Measurements from ENCODE around the gene ATE1. TPM values are rescaled to one million over a fixed set of nuclear protein-coding genes. Genes with fewer than 3 reads are reported as not detected.
"Not testable (repeated sequence)": the region's sequence is repeated elsewhere in the genome, so short reads cannot be mapped to it uniquely, and the experiment has no call there.

ATE1 gene
- total RNA-seq, 1 donor from 2014 or later, result 83.1 TPM

DNA sequence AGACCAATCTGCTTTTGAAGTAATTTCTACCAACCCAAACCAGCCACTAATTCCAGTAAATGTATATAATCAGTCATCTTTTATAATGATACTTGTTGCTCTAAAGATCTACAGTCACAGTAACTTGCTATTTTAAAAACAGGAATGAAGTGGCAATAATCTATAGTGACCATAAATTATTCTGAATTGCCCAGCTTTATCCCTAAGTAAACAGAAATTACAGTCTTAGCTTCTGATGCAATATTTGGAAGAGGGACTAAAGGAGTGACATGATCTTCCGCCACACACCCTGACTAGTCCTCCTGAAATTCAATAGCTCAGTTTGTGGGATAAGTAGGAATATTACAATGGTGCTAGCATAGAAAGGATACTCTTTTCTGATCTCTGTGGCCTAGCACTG lies 96.1 kb downstream of the ATE1 start:
- DNase-seq, result no peak

DNA sequence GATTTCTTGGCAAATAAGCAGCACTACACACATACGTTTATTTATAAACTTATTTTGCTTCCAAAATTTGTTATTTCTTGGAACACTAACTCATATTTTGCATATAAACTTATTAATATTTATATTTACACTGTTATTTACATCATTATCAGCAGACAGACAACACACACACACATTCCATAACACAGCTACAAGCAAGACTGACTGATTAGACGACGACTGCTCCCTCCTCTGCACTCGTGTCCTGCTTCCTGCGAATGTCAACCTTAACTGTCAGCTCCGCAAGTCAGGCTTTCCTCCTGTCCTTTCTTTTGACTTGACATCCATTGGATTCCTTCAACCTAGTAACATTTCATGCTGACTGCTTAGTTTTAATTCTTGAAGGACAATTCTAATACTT lies 96.6 kb downstream of the ATE1 start:
- DNase-seq, result no peak

DNA sequence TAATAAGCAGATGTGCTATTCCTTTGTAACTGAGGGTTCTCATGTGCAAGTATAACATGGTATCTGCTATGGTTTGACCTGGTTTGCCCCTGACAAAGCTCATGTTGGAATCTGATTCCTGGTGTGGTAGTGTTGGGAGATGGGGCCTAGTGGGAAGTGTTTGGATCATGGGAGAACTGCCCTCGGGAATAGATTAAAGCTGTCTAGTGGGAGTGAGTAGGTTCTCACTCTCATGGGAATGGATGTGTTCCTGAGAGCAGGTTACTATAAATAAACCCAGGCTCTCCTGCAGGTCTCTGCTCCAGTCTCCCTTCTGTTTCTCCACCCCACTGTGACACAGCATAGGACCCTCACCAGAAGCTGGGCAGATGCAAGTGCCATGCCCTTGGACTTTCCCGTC lies 97.7 kb downstream of the ATE1 start:
- no peak for DNase-seq

GRCh38 chr10:121828045-121828444 lies 99.8 kb downstream of the ATE1 start:
- no peak for DNase-seq

GRCh38 chr10:121826773-121827172 lies 101.1 kb downstream of the ATE1 start:
- not testable (repeated sequence) for DNase-seq

DNA sequence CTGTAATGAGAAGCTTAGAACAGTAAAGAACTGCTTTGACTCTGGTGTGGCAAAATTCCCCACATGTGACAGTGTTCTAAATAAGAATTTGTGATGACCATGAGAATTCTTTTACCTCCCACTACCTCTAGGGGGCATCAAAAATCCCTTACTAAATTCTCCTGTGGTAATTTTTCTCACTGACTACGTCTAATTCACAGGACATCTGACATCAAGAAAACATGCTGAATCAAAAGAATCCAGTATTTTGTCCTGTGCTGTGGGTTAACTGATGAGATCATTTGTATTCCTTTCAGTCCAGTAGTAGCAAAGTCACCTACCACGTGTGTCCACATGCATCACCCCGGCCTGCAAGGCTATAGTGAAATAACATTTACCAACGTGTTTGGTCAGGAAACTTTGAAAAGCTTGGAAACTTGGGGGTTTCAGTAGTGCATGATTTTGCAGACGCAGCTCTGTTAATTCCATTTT lies 103.8 kb downstream of the ATE1 start:
- peak; percentile 54 for DNase-seq

DNA sequence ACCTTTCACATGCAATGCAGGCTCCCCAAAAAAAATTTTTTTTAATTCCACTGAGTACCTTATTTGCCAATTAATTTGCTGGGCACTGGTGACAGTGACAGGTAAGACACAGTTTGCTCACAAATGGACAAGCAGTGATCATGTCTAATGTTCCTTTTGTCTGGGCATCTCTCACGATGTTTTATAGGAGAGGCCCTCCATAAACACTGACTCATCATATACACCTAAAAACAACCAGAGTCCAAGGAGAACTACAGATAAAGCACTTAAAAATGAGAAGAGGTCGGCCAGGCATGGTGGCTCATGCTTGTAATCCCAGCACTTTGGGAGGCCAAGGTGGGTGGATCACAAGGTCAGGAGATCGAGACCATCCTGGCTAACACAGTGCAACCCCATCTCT lies 105.1 kb downstream of the ATE1 start:
- no peak for DNase-seq

DNA sequence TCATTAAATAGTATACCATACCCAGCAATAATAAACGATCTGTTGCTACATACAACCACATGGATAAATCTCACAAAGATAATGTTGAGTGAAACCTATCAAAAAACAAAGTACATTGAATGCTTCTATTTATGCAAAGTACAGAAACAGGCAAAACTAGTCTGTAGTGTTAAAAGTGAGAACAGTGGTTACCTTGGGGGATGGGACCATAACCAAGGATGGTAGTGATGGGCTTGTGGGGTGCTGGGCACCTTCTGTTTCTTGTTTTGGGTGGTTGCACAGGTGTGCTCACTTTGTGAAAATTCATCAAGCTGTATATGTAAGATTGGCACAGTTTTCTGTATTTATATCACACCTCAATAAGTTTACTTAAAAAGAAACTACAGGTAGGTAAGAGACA lies 105.7 kb downstream of the ATE1 start:
- no peak for DNase-seq

GRCh38 chr10:121819049-121819448 lies 108.8 kb downstream of the ATE1 start:
- DNase-seq, result no peak

- DNase-seq, result no peak
These were observed 109.2 kb downstream of the ATE1 start for GRCh38 chr10:121818599-121818998.

DNA sequence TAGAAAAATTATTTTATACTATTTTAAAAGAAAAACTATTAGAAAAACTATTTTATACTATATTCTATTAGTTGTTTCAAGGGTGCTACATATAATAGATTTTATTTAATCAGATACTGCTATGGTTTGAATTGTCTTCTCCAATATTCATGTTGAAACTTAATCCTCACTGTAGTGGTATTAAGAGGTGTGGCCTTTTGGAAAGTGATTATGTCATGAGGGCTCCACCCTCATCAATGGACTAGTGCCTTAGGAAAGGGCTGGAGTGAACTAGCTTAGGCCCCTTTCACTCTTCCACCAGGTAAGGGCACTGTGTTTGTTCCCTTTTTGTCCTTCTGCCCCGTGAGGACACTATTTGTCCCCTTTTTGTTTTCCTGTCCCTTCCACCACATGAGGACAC lies 111.6 kb downstream of the ATE1 start:
- no peak for DNase-seq

GRCh38 chr10:121813857-121814256 lies 114.0 kb downstream of the ATE1 start:
- no peak for DNase-seq

- peak; percentile 18 for DNase-seq
These were observed 114.5 kb downstream of the ATE1 start for GRCh38 chr10:121813211-121813815.

DNA sequence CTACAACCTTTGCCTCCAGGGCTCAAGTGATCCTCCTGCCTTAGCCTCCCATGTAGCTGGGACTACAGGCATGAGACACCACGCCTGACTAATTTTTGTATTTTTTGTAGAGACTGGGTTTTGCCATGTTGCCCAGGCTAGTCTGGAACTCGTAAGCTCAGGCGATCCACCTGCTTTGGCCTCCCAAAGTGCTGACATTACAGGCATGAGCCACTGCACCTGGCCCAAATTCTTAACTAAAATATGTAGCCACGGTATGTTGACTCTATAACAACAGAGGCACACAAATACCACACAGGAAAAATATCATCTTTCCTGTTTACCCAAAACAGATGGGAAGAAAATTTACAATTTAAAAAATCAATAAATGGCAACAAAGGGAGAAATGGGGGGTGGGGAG lies 115.8 kb downstream of the ATE1 start:
- DNase-seq, result no peak

GRCh38 chr10:121811386-121811785 lies 116.4 kb downstream of the ATE1 start:
- peak; percentile 43 for DNase-seq

- DNase-seq, result no peak
These were observed 119.0 kb downstream of the ATE1 start for GRCh38 chr10:121808835-121809234.

- no peak for DNase-seq
These were observed 123.4 kb downstream of the ATE1 start for GRCh38 chr10:121804460-121804859.

DNA sequence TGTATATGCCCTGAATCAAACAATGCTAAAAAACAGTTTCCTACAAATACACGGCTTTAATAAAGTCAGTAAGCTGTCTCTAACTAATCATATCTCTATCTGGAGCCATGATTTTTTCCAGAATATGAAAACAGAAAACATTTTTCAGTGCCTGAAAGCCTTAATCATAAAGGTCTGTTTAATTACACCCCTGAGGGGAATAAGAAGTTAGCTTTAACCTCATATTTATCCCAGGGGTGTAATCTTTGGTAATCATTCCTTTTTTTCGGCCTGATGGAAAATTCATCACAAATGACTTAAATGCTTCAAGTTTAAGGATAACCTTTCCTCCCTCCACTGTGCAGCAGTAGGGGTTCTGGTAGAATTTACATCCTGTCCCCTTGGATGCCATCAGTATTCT lies 124.2 kb downstream of the ATE1 start:
- no peak for DNase-seq

DNA sequence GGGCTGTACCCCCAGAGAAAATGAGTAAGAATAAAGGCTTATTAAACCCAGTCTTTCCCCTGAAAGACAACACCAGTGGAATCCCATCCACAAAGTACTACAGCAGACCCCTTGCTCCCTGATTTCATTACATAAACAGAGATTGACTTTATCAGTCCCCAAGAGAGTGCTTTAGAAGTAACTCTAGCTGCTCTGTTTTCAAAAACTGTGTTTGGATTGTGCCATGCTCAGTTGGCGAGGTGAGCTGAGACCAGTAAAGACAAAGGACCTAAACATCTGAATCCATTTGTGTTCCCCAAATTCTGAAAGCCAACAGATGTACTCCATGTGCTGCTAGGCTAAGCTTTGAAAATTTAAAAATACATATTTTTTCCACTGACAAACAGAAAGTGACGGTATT lies 127.0 kb downstream of the ATE1 start:
- peak; percentile 16 for DNase-seq

GRCh38 chr10:121800146-121800545 lies 127.7 kb downstream of the ATE1 start:
- DNase-seq, result peak; percentile 14

GRCh38 chr10:121797490-121797889 lies 130.3 kb downstream of the ATE1 start:
- no peak for DNase-seq

GRCh38 chr10:121796342-121796741 lies 131.5 kb downstream of the ATE1 start:
- no peak for DNase-seq

DNA sequence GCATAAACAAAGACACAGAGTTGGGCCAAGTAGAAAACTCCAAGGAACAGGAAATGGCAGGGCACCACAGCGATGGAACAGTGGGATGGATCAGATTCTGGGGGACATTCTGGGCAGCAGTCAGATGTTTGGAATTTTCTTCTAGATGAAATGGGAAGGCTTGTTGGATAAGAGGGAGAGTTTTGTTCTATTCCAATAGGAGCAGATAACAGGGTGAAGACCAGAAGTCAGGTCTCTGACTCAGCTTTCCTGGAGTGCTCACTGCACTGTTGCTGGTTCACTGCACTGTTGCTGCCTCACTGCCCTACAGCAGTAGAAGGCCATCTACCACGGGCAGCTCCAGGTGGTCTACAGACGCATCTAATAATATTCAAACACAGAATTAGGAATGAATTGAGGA lies 135.6 kb downstream of the ATE1 start:
- no peak for DNase-seq

GRCh38 chr10:121791761-121792160 lies 136.1 kb downstream of the ATE1 start:
- DNase-seq, result no peak

DNA sequence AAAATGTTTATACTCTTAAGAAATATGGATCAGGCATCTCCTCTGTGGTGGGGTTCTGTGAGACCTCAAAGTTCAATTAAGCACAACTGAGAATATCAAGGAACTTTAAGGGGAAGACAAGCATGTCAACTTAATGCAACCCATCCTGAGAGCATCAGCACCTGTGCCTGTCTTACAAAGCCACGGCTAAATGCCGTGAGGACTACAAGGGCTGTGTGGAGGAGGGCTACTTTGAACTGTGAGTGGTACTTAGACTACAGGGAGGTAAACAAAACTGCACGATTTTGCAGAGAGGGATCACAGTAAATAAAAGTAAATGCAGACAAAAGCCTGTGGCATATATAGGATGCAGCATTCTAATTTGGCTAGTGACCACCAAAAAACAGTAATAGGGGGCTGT lies 139.1 kb downstream of the ATE1 start:
- DNase-seq, result no peak

Data from tongue (tissue), 2 donors.